LoVo (cell line): ENCODE measurements around the gene CBS.
"Not testable (repeated sequence)": the region's sequence is repeated elsewhere in the genome, so short reads cannot be mapped to it uniquely, and the experiment has no call there.

ENCODE experiments used
- DNase-seq: peaks from one replicate; pipeline ENCODE4 v3.0.0-alpha.2; 2016; ENCODE audit warnings: low spot score

Gene CBS

DNA sequence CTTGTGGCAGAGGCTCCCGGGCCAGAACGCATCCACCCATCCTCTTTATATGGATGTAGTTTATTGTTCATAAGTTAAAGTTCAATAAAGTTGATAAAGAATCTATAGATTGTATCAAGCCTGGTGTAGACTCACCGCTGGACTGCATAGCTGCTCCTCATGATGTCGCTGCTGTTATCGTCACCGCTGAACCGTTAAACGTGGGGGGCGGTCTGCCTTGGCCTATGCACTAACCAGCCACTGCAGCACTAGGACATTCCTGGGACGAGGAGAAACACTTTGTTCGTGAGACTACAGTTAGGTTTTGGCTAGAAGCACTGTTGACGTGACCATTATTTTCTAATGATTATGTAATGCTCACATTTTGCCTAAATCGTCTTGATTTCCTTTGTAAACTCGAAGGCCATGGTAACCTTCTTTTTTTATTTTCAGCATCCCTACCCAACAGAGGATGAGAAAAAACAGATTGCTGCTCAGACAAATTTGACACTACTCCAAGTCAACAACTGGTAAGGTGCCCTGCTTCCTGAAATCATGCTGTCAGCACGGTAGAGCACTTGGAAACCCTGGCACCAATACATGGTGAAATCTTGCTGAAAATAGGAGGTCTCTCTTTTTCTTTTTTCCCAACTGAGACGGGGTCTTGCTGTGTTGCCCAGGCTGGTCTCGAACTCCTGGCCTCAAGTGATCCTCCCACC is 51.0 kb downstream of the CBS start:
- no peak for DNase-seq

DNA sequence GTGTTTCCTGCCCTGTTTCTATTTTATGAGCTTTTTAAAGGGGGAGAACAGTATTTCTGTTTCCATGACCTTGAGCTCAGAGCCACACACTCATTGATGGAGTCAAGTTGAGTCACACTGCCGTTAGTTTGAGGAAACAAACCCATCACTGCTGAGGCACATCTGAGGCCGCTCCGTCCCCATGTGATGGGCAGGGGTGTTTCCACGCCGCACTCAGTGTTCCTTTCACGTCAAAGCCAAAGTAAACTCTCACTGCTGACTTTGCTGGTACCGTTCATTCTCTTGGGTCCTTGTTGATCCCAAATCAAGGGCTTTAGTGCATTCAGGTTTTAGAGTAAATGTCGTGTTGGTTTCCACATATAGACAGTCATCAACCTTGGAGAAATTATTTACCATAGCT is 52.5 kb downstream of the CBS start:
- DNase-seq: no peak

DNA sequence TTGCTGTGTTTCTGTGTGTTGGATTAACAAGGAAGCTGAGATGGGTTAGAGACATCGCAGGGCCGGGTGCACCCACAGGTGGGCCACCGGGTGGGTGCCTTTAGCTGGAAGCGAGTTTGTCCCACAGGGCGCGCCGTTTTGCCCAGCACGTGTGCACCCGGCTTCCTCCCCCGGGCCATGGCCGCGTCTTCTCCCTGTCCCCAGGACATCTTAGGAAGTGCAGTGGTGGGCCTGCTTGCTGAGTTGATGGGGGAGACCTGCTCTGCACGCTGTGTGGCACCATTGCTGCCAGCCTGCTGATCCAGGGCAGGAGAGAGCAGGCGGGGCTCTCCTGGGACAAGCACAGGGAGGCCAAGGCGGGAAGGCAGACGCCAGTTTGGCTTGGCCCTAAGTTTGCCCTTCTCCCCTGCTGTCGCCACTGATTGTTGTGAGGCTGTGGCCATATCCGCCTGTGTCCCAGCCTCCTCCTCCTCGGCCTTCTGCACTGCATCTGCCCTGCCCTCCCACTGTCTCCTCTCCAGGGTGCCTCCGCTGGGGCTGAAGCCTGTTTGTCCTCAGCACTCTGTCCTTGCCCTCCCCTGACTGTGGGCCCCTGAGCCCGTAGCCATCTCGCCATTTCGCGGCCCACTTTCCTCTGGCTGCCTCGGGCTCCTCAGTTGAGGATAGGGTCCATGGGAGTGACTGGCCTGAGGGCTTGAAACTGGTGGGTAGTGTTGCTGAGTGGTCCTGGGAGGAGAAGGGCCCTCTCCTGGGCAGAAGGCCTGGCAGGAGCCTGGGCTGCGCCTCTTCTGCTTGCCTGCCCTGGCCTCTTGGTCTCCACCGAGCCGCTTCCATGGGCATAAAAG is 53.7 kb downstream of the CBS start:
- no peak for DNase-seq

DNA sequence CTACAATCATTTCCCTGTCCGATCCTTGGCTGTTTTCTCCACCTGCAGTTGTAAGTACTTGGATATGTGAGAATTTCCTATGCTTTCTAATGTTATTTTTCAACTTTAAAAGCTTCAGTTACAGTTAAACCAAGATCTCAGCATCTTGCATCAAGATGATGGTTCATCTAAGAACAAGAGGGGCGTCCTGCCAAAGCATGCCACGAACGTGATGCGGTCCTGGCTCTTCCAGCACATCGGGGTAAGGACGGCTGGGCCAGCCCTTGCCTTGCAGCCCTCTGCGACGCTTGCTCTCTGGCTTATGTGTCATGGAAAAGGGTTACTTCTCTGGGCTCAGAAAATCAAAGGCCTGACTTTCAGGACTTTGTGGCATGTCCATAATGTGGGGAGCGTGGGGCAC is 54.4 kb downstream of the CBS start:
- DNase-seq: no peak

DNA sequence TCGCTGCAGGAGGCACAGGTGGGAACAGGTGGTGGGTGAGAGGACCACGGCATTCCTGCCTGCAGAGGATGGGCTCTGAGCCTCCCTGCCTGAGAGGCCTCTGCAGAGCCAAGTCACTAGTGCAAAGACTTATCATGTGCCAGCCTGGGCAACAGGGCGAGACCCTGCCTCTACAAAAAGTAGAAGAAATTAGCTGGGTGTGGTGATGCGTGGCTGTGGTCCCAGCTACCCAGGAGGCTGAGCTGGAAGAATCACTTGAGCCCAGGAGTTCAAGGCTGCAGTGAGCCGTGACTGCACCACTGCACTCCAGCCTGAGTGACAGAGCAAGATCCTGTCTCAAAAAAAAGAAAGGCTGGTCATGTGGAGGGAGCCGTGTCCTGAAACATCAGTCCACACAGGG is 54.9 kb downstream of the CBS start:
- no peak for DNase-seq

DNA sequence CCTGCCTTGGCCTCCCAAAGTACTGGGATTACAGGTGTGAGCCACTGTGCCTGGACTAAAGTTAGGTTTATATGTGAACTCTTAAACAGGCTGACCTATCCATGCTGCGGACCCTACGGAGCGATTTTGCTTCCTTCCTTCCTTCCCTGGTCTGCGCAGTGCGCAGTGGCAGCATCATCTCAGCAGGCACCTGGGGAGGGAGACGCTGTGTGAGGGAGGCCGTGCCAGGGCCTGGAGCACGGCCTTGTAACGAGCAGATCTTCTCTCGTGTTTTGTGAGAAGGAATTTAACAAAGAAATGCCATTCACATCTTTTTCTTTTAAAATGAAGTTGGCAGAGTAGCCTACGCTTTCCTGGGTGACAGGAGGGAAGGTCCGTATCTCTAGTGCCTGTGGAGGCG is 55.5 kb downstream of the CBS start:
- DNase-seq: no peak

DNA sequence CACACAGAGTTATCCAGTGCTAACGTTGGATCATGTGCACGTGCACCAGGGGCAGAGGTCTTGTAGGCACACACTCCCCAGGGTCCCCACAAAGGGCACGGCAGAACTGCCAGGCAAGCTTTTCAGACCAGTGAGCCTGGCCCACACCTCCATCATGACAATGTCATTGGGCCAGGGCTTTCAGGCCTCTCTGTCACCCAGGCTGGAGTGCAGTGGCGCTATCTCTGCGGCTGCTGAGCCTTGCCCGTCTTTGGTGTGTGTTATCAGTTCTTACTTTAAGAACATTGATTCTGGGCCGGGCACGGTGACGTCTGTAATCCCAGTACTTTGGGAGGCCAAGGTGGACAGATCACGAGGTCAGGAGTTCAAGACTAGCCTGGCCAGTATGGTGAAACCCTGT is 57.1 kb downstream of the CBS start:
- DNase-seq: no peak

DNA sequence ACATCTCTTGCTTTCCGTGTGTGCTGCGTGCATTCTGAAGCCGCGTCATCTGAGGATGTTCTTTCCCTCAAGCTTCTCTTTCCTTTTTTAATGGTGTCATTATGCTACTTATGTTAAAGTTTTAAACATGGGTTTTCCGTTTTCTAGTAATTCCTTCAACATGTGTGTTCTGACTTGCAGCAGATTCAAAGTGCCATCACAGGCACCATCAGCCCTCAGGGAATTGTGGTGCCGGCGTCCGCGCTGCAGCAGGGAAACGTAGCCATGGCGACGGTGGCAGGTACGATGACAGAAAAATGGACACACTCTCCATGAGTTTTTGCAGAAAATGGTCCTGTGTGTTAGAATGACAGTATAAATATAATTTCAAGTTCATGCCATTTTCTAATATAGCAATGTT is 58.9 kb downstream of the CBS start:
- DNase-seq: no peak

DNA sequence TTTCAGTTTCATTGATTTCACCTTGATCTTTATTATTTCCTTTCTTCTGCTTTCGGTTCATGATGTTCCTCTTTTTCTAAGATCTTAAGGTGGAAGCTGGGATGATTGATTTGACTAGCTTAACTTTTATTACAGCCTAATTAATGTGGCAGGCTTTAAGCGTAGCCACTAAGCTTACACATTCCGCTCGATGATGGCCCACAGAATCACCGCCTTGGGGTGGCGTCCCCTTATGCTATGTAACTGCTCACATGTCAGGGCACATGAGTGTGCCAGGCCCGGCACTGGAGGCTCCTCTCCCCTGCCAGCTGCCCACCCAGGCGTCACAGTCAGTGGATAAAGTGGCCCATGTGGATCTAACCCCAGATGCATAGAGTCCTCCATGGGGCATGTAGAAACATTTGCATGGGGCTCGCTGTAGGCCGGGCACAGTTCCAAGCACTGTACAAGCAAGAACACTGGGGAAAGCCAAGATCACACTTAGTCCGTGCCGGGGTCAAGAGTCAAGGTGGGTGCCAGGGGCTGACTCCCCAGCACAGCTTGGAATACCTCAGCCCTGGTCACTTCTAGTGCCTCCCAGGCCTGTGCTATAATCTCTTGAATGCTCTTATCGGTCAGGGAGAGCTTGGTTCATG is 59.6 kb downstream of the CBS start:
- no peak for DNase-seq

DNA sequence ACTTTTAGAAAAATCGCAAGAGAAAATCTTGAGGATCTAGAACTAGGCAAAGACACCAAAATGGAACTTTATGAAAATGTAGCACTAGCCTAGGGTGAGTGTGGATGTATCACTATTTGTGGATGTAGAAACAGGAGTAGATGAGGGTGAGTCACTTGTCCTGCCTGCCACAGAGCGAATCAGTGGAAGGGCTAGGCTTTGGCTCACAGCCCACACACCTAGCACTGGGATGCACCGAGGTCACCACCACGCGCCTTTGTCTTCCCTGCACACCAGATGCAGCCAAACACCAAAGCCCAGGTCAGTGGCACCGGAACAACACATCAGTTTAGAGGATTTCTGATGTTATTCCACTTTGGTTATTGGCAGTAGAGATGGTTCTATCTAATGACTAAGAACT is 63.0 kb downstream of the CBS start:
- DNase-seq: peak; percentile 15

DNA sequence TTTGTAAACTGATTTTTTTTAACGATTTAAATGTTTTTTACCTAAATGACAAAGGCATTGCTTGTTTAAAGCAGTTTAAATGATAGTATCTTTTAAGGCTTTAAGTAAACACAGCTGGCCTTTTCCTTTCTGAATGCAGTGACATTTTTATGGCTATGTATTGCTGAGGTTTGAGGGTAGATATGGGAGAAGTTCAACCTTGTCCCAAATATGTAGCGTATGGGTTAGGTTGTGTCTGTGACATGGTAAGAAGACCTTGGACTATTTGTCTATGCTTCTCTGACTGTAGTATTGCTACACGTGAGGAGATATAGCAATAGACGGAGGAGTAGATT is 68.8 kb downstream of the CBS start:
- no peak for DNase-seq

DNA sequence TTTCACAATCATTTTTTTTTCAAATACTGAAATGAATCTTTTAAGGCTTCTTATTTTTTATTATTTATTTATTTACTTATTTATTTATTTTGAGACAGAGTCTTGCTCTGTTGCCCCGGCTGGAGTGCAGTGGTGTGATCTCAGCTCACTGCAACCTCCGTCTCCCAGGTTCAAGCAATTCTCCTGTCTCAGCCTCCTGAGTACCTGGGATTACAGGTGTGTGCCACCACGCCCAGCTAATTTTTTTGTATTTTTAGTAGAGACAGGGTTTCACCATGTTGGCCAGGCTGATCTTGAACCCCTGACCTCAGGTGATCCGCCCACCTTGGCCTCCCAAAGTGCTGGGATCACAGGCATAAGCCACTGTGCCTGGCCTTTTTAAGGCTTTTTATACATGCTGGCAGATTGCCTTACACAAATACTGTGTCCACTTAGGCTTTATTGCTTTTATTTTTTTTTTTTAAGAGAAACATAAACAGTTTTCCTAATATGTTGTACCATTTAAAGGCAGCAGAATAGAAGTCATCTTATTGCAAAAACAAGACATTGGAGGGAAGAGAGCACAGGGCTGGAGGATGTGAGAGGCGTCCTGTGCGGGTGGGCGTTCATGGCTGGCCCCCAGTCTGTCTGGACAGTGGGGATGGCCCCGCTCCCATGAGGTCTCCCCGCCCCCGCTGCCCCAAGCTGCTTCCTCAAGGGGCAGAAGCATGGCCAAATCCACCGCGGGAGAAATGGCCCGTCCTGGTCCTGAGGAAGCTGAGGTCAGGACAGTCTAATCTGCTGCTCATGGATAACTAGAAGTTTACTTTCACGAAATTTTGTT is 69.4 kb downstream of the CBS start:
- DNase-seq: not testable (repeated sequence)

DNA sequence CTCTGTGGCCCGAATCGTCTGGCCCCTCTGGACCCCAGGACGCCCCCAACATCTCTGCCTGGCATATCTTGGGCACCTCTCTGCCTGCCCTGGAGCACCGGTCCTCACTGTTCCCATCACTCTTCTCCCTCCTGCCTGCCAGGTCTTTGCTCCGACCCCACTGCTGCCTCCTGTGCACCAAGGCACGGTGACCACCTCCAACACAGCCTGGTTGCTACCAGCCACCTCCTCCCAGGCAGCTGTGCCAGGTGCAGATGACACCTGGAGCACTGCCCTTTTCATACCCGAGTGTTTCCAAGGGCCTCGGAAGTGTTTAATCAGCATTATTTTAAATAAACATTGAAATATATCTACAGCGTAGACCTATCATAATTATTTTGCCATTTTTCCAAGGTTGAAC is 70.0 kb downstream of the CBS start:
- no peak for DNase-seq

DNA sequence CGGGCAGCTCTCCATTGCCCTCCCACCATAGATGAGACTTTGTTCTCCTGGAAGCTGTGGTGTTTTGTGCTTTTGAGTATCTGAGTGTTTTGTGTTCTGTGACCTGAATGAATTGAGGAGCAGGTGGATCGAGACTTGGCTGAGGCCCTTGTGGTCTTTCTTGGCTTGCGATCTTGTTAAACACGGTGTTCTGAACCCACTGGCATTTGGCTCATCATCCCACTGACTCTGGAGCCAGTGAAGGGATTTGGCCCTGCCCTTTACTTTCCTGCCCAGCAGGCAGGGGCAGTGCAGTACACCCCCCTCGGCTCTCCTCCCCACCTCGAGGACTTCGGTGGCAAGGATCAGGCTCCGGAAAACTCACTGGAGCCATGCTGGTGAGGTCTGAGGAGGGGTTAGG is 70.7 kb downstream of the CBS start:
- DNase-seq: no peak
